HG03139 (cell line): ENCODE data around the gene MBP.
"Not testable (repeated sequence)": the region's sequence is repeated elsewhere in the genome, so short reads cannot be mapped to it uniquely, and the experiment has no call there.

ENCODE experiments used
- ATAC-seq: cut with Tn5 transposase; IDR thresholded peaks from one replicate; pipeline ENCODE4 v1.9.1; 2021; ENCODE audit not compliant: unreplicated experiment

The MBP gene

GRCh38 chr18:76980663-76981395, 151.8 kb downstream of the MBP start:
- no peak for ATAC-seq

GRCh38 chr18:76979906-76980305, 152.7 kb downstream of the MBP start:
- no peak for ATAC-seq

- ATAC-seq = no peak
Observed at GRCh38 chr18:76979111-76979751, 153.4 kb downstream of the MBP start.

GRCh38 chr18:76978616-76979015, 154.0 kb downstream of the MBP start:
- no peak for ATAC-seq

GRCh38 chr18:76977684-76978232, 154.8 kb downstream of the MBP start:
- ATAC-seq = no peak

- no peak for ATAC-seq
Observed at GRCh38 chr18:76977108-76977621, 155.4 kb downstream of the MBP start.

GRCh38 chr18:76975577-76976110, 156.9 kb downstream of the MBP start:
- ATAC-seq = no peak

GRCh38 chr18:76974386-76974785, 158.2 kb downstream of the MBP start:
- ATAC-seq = no peak

GRCh38 chr18:76973520-76974266, 158.9 kb downstream of the MBP start:
- no peak for ATAC-seq

GRCh38 chr18:76972846-76973519, 159.6 kb downstream of the MBP start:
- ATAC-seq = no peak

GRCh38 chr18:76972241-76972640, 160.3 kb downstream of the MBP start:
- ATAC-seq = no peak

- no peak for ATAC-seq
Observed at GRCh38 chr18:76970770-76971559, 161.6 kb downstream of the MBP start.

GRCh38 chr18:76967721-76968472, 164.7 kb downstream of the MBP start:
- no peak for ATAC-seq

GRCh38 chr18:76967299-76967698, 165.3 kb downstream of the MBP start:
- ATAC-seq = not testable (repeated sequence)

GRCh38 chr18:76965555-76966151, 166.9 kb downstream of the MBP start:
- peak; percentile 60 for ATAC-seq

- ATAC-seq = no peak
Observed at GRCh38 chr18:76963936-76964335, 168.6 kb downstream of the MBP start.

GRCh38 chr18:76962851-76963250, 169.7 kb downstream of the MBP start:
- ATAC-seq = no peak

- no peak for ATAC-seq
Observed at GRCh38 chr18:76960528-76961035, 172.0 kb downstream of the MBP start.
